ENCODE data around the gene THOC6.

Gene THOC6

GRCh38 chr16:3023669-3024478, at the start of gene THOC6, which contains the start of gene HCFC1R1:
THOC6 (plus strand) TSS chr16:3024035; CDS start chr16:3024327, 292 bp downstream.
HCFC1R1 (minus strand) TSS chr16:3023942; CDS start chr16:3023941, 1 bp downstream.
- DNase-seq: peak; percentile 92

GRCh38 chr16:2974319-2975056, 49.3 kb upstream of the THOC6 start:
- no peak for DNase-seq

- DNase-seq: no peak
Observed at GRCh38 chr16:2975161-2975795, 48.6 kb upstream of the THOC6 start.

- DNase-seq: no peak
Observed at GRCh38 chr16:2976201-2976600, 47.6 kb upstream of the THOC6 start.

- DNase-seq: no peak
Observed at GRCh38 chr16:2976673-2977072, 47.2 kb upstream of the THOC6 start.

GRCh38 chr16:2977440-2977839, 46.4 kb upstream of the THOC6 start:
- no peak for DNase-seq

GRCh38 chr16:2979669-2980226, 44.1 kb upstream of the THOC6 start:
- no peak for DNase-seq

- no peak for DNase-seq
Observed at GRCh38 chr16:2980227-2981176, 43.3 kb upstream of the THOC6 start, which contains the start of gene PKMYT1. PKMYT1 (minus strand) TSS chr16:2980446; CDS start chr16:2979657, 789 bp downstream.

GRCh38 chr16:2981177-2981898, 42.5 kb upstream of the THOC6 start:
- no peak for DNase-seq

GRCh38 chr16:2981899-2982250, 42.0 kb upstream of the THOC6 start:
- DNase-seq: no peak

GRCh38 chr16:2982402-2982801, 41.4 kb upstream of the THOC6 start:
- DNase-seq: no peak

GRCh38 chr16:2983706-2984136, 40.1 kb upstream of the THOC6 start:
- DNase-seq: no peak

GRCh38 chr16:2985462-2985861, 38.4 kb upstream of the THOC6 start:
- DNase-seq: no peak

GRCh38 chr16:2985893-2986355, 37.9 kb upstream of the THOC6 start:
- no peak for DNase-seq

- no peak for DNase-seq
Observed at GRCh38 chr16:2986623-2987188, 37.1 kb upstream of the THOC6 start.

GRCh38 chr16:2987286-2987685, 36.5 kb upstream of the THOC6 start:
- DNase-seq: no peak

- DNase-seq: no peak
Observed at GRCh38 chr16:2987833-2988232, 36.0 kb upstream of the THOC6 start.

GRCh38 chr16:2988590-2989099, 35.2 kb upstream of the THOC6 start:
- no peak for DNase-seq

GRCh38 chr16:2990891-2991290, 32.9 kb upstream of the THOC6 start:
- DNase-seq: no peak

- DNase-seq: no peak
Observed at GRCh38 chr16:2991566-2992261, 32.1 kb upstream of the THOC6 start.
